HEK293 (cell line): ENCODE data around the gene NIPAL3.

Source experiments
- BCL11A ChIP-seq: fragments of 450-650 bp; formaldehyde crosslinking; IDR thresholded peaks from 2 replicates; pipeline ENCODE4 v1.5.1; 2016; ENCODE audit warnings: low read depth, missing biosample characterization, missing genetic modification characterization
- CTCF ChIP-seq: fragments of 450-650 bp; formaldehyde crosslinking; IDR thresholded peaks from 2 replicates; pipeline ENCODE4 v1.5.1; 2016; ENCODE audit warnings: missing biosample characterization, missing genetic modification characterization
- SCRT1 ChIP-seq: fragments of 450-650 bp; formaldehyde crosslinking; IDR thresholded peaks from 2 replicates; pipeline ENCODE4 v1.5.1; 2016; ENCODE audit warnings: missing biosample characterization, missing genetic modification characterization, borderline replicate concordance
- ZFP41 ChIP-seq: fragments of 450-650 bp; formaldehyde crosslinking; IDR thresholded peaks from 2 replicates; pipeline ENCODE4 v1.5.1; 2016; ENCODE audit warnings: missing biosample characterization, missing genetic modification characterization, borderline replicate concordance
- ZNF2 ChIP-seq: fragments of 450-650 bp; formaldehyde crosslinking; IDR thresholded peaks from 2 replicates; pipeline ENCODE4 v1.5.1; 2016; ENCODE audit warnings: missing biosample characterization, missing genetic modification characterization
- ZNF239 ChIP-seq: fragments of 450-650 bp; formaldehyde crosslinking; IDR thresholded peaks from 2 replicates; pipeline ENCODE4 v1.5.1; 2016; ENCODE audit warnings: missing biosample characterization, missing genetic modification characterization

GRCh38 chr1:24470592-24470991 lies 55.0 kb downstream of the NIPAL3 start:
- TF ChIP-seq ZNF2 (no peak), ZNF239 (tag by site-specific recombination) (no peak), ZFP41 (tag by site-specific recombination) (no peak), CTCF (no peak), BCL11A (tag by site-specific recombination) (no peak), SCRT1 (tag by site-specific recombination) (no peak)
